ENCODE results near the gene KCND2. TPM values are rescaled to one million over a fixed set of nuclear protein-coding genes. Genes with fewer than 3 reads are reported as not detected.

Gene KCND2
- total RNA-seq, 1 experiment from 2014 or later = 0.33 TPM

DNA sequence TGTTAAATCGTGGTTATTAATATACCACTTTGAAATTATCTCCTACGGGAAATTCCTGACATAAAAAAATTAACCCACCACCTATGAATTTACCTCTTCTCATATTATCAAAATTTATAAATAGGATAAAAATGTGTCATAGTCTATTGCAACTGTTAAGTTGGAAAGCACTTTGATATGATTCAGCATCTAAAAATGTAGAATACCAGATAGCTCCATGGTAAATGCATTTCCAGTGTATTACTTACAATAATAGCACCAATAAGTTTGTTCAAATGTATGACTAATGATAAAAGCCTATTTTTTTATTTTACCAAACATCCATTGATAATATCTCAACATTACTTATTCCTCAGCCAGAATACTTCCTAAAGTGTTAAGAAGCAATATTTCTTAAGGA is 13.6 kb upstream of the KCND2 start:
- no peaks in the 10 kb centered on the region for H3K36me3 ChIP-seq (ENCODE audit: low read depth, low read length)
- no peaks in the 10 kb centered on the region for H3K9me2 ChIP-seq (replicated peaks; ENCODE audit: low read length)
- H3K9me3 ChIP-seq (ENCODE audit: low read length) = no peaks in the 10 kb centered on the region
- peaks cover 5% of the 10 kb centered on the region; the same call in 1 of the 2 replicates for H3K4me1 ChIP-seq (ENCODE audit: insufficient read depth, low read length)
- no peaks in the 10 kb centered on the region for H3K79me2 ChIP-seq (ENCODE audit: low read length)
- H3K27me3 ChIP-seq (ENCODE audit: low read length) = no peaks in the 10 kb centered on the region
- peak; percentile 86 for ATAC-seq
- CTCF ChIA-PET = no interaction called here
- peak; percentile 53 for DNase-seq
- H4K20me1 ChIP-seq (ENCODE audit: low read length) = no peaks in the 10 kb centered on the region
- intact Hi-C loops (cut with micrococcal nuclease) = loop anchor here (10.0 kb wide), 1 partner anchor 295 kb away; no protein-coding TSS in a partner anchor
- no peaks in the 10 kb centered on the region for H3F3A ChIP-seq (ENCODE audit: low read length, unreplicated experiment)
- TF ChIP-seq, protein P1, sequence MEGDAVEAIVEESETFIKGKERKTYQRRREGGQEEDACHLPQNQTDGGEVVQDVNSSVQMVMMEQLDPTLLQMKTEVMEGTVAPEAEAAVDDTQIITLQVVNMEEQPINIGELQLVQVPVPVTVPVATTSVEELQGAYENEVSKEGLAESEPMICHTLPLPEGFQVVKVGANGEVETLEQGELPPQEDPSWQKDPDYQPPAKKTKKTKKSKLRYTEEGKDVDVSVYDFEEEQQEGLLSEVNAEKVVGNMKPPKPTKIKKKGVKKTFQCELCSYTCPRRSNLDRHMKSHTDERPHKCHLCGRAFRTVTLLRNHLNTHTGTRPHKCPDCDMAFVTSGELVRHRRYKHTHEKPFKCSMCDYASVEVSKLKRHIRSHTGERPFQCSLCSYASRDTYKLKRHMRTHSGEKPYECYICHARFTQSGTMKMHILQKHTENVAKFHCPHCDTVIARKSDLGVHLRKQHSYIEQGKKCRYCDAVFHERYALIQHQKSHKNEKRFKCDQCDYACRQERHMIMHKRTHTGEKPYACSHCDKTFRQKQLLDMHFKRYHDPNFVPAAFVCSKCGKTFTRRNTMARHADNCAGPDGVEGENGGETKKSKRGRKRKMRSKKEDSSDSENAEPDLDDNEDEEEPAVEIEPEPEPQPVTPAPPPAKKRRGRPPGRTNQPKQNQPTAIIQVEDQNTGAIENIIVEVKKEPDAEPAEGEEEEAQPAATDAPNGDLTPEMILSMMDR (conservative IDR thresholded peaks at IDR 0.05; ENCODE audit: low read depth, low read length) = no peak
- TF ChIP-seq EZH2phosphoT487 (IDR thresholded peaks at IDR 0.05; ENCODE audit: borderline replicate concordance, low read length) (no peak), EZH2 (IDR thresholded peaks at IDR 0.05; ENCODE audit: low read length, unreplicated experiment) (no peak)
- no peak overlapping the region for H3K9ac ChIP-seq (ENCODE audit: low read length)
- H2AFZ ChIP-seq (ENCODE audit: low read length) = no peak overlapping the region
- no peak overlapping the region for H3K4me2 ChIP-seq (ENCODE audit: low read length)
- BruUV-seq (replicated peaks) = no TSS peak
- POLR2A ChIA-PET (ENCODE audit: unreplicated experiment) = interaction anchor here (0.5 kb wide), 1 partner anchor 1465 kb away, joined by 4 read pairs; no protein-coding TSS in a partner anchor
- no peak overlapping the region for H3K4me3 ChIP-seq (ENCODE audit: low read length)
- H3K27ac ChIP-seq (ENCODE audit: low read length) = peak overlapping the region; percentile 49

DNA sequence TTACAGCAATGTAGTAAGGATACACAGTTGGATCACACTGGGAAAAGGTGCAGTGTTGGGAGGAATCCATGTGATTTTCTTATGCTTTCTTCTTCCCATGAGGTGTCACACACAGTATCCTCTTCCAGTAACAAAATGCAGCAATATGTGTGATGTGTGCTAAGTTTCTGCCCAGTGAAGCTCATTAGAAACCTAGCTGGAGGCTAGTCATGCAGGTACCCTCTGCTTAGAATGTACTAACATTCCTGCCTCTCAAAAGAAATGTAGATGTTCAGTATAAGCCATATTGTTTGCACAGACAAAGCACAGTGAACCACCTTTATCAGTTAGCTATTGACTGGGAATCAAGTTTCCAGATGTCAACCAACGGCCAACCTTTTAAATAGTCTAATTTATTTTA is 12.9 kb upstream of the KCND2 start:
- H3K27ac ChIP-seq (ENCODE audit: low read length) = peak overlapping the region; percentile 43
- H3K36me3 ChIP-seq (ENCODE audit: low read depth, low read length) = no peaks in the 10 kb centered on the region
- H3K79me2 ChIP-seq (ENCODE audit: low read length) = no peaks in the 10 kb centered on the region
- peaks cover 5% of the 10 kb centered on the region; the same call in 1 of the 2 replicates for H3K4me1 ChIP-seq (ENCODE audit: insufficient read depth, low read length)
- H3F3A ChIP-seq (ENCODE audit: low read length, unreplicated experiment) = no peaks in the 10 kb centered on the region
- no peak overlapping the region for H3K4me3 ChIP-seq (ENCODE audit: low read length)
- H3K4me2 ChIP-seq (ENCODE audit: low read length) = no peak overlapping the region
- intact Hi-C loops (cut with micrococcal nuclease) = no loop called here
- H3K9me2 ChIP-seq (replicated peaks; ENCODE audit: low read length) = no peaks in the 10 kb centered on the region
- no peaks in the 10 kb centered on the region for H3K27me3 ChIP-seq (ENCODE audit: low read length)
- H3K9me3 ChIP-seq (ENCODE audit: low read length) = no peaks in the 10 kb centered on the region
- DNase-seq = no peak
- no peak overlapping the region for H2AFZ ChIP-seq (ENCODE audit: low read length)
- ChIA-PET CTCF (no interaction called here), POLR2A (ENCODE audit: unreplicated experiment) (no interaction called here)
- peak; percentile 23; the same call in 1 of the 2 replicates for ATAC-seq
- no TSS peak for BruUV-seq (replicated peaks)
- H3K9ac ChIP-seq (ENCODE audit: low read length) = no peak overlapping the region
- TF ChIP-seq, protein P1 (conservative IDR thresholded peaks at IDR 0.05; ENCODE audit: low read depth, low read length) = no peak
- TF ChIP-seq EZH2phosphoT487 (IDR thresholded peaks at IDR 0.05; ENCODE audit: borderline replicate concordance, low read length) (no peak), EZH2 (IDR thresholded peaks at IDR 0.05; ENCODE audit: low read length, unreplicated experiment) (no peak)
- no peaks in the 10 kb centered on the region for H4K20me1 ChIP-seq (ENCODE audit: low read length)

DNA sequence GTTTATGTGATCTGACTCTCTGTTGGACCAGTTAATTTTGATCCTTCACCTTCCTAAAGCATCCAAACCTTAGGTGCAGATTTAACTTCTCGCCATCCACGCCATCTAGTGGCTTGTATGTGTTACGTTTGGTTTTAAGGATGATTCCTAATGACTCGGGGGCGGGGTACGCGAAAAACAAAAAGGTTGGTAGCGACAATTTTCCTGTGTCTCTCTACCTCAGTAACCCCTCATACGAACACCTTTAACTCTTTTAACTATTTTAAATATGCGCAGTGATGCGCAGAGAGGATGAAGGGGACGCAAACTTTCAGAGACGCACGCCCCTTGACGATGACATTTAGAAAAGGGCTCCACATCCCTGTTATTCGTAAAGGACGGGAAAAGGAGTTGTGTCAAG is 714 bp upstream of the KCND2 start:
- no peak overlapping the region for H3K9ac ChIP-seq (ENCODE audit: low read length)
- ChIA-PET POLR2A (ENCODE audit: unreplicated experiment) (no interaction called here), CTCF (no interaction called here)
- BruUV-seq (replicated peaks) = no TSS peak
- TF ChIP-seq EZH2phosphoT487 (IDR thresholded peaks at IDR 0.05; ENCODE audit: borderline replicate concordance, low read length) = no peak
- no peak for TF ChIP-seq EZH2 (IDR thresholded peaks at IDR 0.05; ENCODE audit: low read length, unreplicated experiment)
- TF ChIP-seq, protein P1 (conservative IDR thresholded peaks at IDR 0.05; ENCODE audit: low read depth, low read length) = peak; percentile 86
- H3F3A ChIP-seq (ENCODE audit: low read length, unreplicated experiment) = no peaks in the 10 kb centered on the region
- DNase-seq = peak; percentile 66
- H4K20me1 ChIP-seq (ENCODE audit: low read length) = no peaks in the 10 kb centered on the region
- H3K4me1 ChIP-seq (ENCODE audit: insufficient read depth, low read length) = no peaks in the 10 kb centered on the region
- H3K4me3 ChIP-seq (ENCODE audit: low read length) = peak overlapping the region; percentile 72
- no peaks in the 10 kb centered on the region for H3K9me2 ChIP-seq (replicated peaks; ENCODE audit: low read length)
- peaks cover 7% of the 10 kb centered on the region for H3K27me3 ChIP-seq (ENCODE audit: low read length)
- no peak overlapping the region for H3K27ac ChIP-seq (ENCODE audit: low read length)
- intact Hi-C loops (cut with micrococcal nuclease) = loop anchor here (1.0 to 5.0 kb wide), 7 partner anchors 135 to 1354 kb away; no protein-coding TSS in a partner anchor
- no peaks in the 10 kb centered on the region for H3K36me3 ChIP-seq (ENCODE audit: low read depth, low read length)
- peak overlapping the region; percentile 90 for H3K4me2 ChIP-seq (ENCODE audit: low read length)
- ATAC-seq = peak; percentile 67
- H3K9me3 ChIP-seq (ENCODE audit: low read length) = no peaks in the 10 kb centered on the region
- no peaks in the 10 kb centered on the region for H3K79me2 ChIP-seq (ENCODE audit: low read length)
- peak overlapping the region; percentile 86 for H2AFZ ChIP-seq (ENCODE audit: low read length)

Measured in PC-3 (cell line).